Spleen (tissue), 7 donors: ENCODE results near the gene MAP4K1.
"Not testable (repeated sequence)": the region's sequence is repeated elsewhere in the genome, so short reads cannot be mapped to it uniquely, and the experiment has no call there.

Experiments used
- POLR2AphosphoS5 ChIP-seq, 3 donors: sonication (generic); formaldehyde crosslinking; IDR thresholded peaks; one replicate each; pipeline ENCODE4 v1.5.1; 2017; ENCODE audit warnings: antibody characterized with exemption in 3 of 3
- TF ChIP-seq, protein P1 (sequence below), 11 experiments: fragments of 200-600 bp in 7 of 11; fragments of 450-650 bp in 4 of 11; sonication (generic) in 4 of 11; IDR thresholded peaks in 8 of 11; conservative IDR thresholded peaks in 3 of 11; 1 replicate in 7 of 11; 2 replicates in 4 of 11; pipeline versions ENCODE4 v1.4.0 to v1.8.0; 2016 to 2021; ENCODE audit warnings: antibody characterized with exemption in 11 of 11, inconsistent platforms in 4 of 11, mild to moderate bottlenecking in 1 of 11
- donor health status: DM: no; HTN: no; CAD: no; lungs with moderate emphysema.
- donor health status: DM: no; HTN: no; CAD: no.
- donor health status: DM: no; HTN: no; CAD: no.

DNA sequence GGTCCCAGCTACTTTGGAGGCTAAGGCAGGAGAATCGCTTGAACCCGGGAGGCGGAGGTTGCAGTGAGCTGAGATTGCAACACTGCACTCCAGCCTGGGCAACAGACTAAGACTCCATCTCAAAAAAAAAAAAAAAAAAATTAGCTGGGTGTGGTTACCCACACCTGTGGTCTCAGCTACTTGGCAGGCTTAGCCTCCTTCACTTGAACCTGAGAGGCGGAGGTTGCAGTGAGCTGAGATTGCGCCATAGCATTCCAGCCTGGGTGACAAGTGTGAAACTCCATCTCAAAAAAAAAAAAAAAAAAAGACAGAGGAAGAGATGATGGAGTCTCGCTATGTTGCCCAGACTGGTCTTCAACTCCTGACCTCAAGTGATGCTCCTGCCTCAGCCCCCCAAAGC is 38.4 kb downstream of the MAP4K1 start:
- TF ChIP-seq, protein P1, sequence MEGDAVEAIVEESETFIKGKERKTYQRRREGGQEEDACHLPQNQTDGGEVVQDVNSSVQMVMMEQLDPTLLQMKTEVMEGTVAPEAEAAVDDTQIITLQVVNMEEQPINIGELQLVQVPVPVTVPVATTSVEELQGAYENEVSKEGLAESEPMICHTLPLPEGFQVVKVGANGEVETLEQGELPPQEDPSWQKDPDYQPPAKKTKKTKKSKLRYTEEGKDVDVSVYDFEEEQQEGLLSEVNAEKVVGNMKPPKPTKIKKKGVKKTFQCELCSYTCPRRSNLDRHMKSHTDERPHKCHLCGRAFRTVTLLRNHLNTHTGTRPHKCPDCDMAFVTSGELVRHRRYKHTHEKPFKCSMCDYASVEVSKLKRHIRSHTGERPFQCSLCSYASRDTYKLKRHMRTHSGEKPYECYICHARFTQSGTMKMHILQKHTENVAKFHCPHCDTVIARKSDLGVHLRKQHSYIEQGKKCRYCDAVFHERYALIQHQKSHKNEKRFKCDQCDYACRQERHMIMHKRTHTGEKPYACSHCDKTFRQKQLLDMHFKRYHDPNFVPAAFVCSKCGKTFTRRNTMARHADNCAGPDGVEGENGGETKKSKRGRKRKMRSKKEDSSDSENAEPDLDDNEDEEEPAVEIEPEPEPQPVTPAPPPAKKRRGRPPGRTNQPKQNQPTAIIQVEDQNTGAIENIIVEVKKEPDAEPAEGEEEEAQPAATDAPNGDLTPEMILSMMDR (IDR thresholded peaks at IDR 0.05 in 8 of 11, conservative IDR thresholded peaks at IDR 0.05 in 3 of 11) = not testable (repeated sequence)
- TF ChIP-seq POLR2AphosphoS5 (IDR thresholded peaks at IDR 0.05) = not testable (repeated sequence)
